GM12873 (cell line): Measurements from ENCODE around the gene ADCY2.

Source experiments
- TF ChIP-seq, protein P1 (sequence below): IDR thresholded peaks from 2 replicates; pipeline ENCODE4 v1.5.1; 2012; ENCODE audit warnings: low read depth, mild to moderate bottlenecking, moderate library complexity, low read length, control low read depth; ENCODE audit not compliant: insufficient read depth; ENCODE audit errors: missing control alignments

Gene ADCY2

DNA sequence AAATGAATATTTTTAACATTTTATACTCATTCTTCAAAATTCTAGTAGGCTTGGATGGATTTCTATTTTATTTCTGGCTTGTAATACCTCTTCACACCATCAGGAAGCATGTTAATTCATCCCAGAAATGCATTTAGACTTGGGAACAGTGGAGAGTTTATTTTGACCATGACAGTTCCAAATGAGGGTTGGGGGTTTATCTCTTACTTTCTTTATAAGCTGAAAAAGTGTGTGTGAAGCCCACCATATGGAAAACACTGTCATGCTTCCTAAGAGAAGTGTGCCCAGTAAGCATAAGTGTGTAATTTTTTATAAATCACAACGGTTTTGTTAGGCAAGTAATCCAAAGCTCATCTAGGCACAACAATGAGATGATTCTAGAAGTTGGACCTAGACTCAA, 215.6 kb downstream of the ADCY2 start:
- TF ChIP-seq, protein P1, sequence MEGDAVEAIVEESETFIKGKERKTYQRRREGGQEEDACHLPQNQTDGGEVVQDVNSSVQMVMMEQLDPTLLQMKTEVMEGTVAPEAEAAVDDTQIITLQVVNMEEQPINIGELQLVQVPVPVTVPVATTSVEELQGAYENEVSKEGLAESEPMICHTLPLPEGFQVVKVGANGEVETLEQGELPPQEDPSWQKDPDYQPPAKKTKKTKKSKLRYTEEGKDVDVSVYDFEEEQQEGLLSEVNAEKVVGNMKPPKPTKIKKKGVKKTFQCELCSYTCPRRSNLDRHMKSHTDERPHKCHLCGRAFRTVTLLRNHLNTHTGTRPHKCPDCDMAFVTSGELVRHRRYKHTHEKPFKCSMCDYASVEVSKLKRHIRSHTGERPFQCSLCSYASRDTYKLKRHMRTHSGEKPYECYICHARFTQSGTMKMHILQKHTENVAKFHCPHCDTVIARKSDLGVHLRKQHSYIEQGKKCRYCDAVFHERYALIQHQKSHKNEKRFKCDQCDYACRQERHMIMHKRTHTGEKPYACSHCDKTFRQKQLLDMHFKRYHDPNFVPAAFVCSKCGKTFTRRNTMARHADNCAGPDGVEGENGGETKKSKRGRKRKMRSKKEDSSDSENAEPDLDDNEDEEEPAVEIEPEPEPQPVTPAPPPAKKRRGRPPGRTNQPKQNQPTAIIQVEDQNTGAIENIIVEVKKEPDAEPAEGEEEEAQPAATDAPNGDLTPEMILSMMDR = no peak

GRCh38 chr5:7615566-7616061, 219.7 kb downstream of the ADCY2 start:
- TF ChIP-seq, protein P1 = no peak

- TF ChIP-seq, protein P1 = no peak
These were observed 221.0 kb downstream of the ADCY2 start for GRCh38 chr5:7616897-7617296.

GRCh38 chr5:7622498-7622897, 226.6 kb downstream of the ADCY2 start:
- TF ChIP-seq, protein P1 = no peak

- TF ChIP-seq, protein P1 = no peak
These were observed 229.8 kb downstream of the ADCY2 start for GRCh38 chr5:7625740-7626139.

GRCh38 chr5:7628248-7628647, 232.3 kb downstream of the ADCY2 start:
- TF ChIP-seq, protein P1 = no peak

GRCh38 chr5:7628820-7629219, 232.9 kb downstream of the ADCY2 start:
- TF ChIP-seq, protein P1 = no peak
